CD4-positive, alpha-beta T cell treated with Interleukin-6 at 100 ng/mL for 8 hours (primary cell): Measurements from ENCODE around the gene TUG1.

Source experiments
- DNase-seq: peaks from one replicate; pipeline ENCODE4 v3.0.0-alpha.2; 2020; ENCODE audit warnings: mixed read lengths, low spot score

The TUG1 gene

GRCh38 chr22:30947816-30948454 lies 21.1 kb upstream of the TUG1 start:
- peak; percentile 38 for DNase-seq

GRCh38 chr22:30948930-30949342 lies 20.1 kb upstream of the TUG1 start:
- no peak for DNase-seq

- DNase-seq: no peak
These were observed 19.0 kb upstream of the TUG1 start for GRCh38 chr22:30949934-30950660.

GRCh38 chr22:30953206-30953605 lies 15.9 kb upstream of the TUG1 start:
- no peak for DNase-seq

- no peak for DNase-seq
These were observed 13.9 kb upstream of the TUG1 start for GRCh38 chr22:30955153-30955552.

- DNase-seq: no peak
These were observed 4.2 kb upstream of the TUG1 start for GRCh38 chr22:30964858-30965257.

GRCh38 chr22:30968015-30968923 lies 796 bp upstream of the TUG1 start, which contains the start of gene MORC2:
Gene MORC2, minus strand, starts transcription at chr22:30968774. Its CDS starts 885 bp downstream, at chr22:30967889.
- DNase-seq: no peak

- peak; percentile 23 for DNase-seq
These were observed 679 bp downstream of the TUG1 start for GRCh38 chr22:30969532-30970355.

- DNase-seq: no peak
These were observed 1.3 kb downstream of the TUG1 start for GRCh38 chr22:30970356-30970746.

- no peak for DNase-seq
These were observed 9.4 kb downstream of the TUG1 start for GRCh38 chr22:30978304-30978962.

- DNase-seq: no peak
These were observed 10.9 kb downstream of the TUG1 start for GRCh38 chr22:30979932-30980331.

- no peak for DNase-seq
These were observed 13.4 kb downstream of the TUG1 start for GRCh38 chr22:30982512-30982911.

GRCh38 chr22:30984317-30984716 lies 15.3 kb downstream of the TUG1 start:
- DNase-seq: no peak

- no peak for DNase-seq
These were observed 16.6 kb downstream of the TUG1 start for GRCh38 chr22:30985561-30986208.

- DNase-seq: no peak
These were observed 20.4 kb downstream of the TUG1 start for GRCh38 chr22:30989474-30989873.

- DNase-seq: no peak
These were observed 21.6 kb downstream of the TUG1 start for GRCh38 chr22:30990690-30991089.

- DNase-seq: no peak
These were observed 23.5 kb downstream of the TUG1 start for GRCh38 chr22:30992565-30992964.

- DNase-seq: no peak
These were observed 25.9 kb downstream of the TUG1 start for GRCh38 chr22:30994960-30995359.

- DNase-seq: no peak
These were observed 27.4 kb downstream of the TUG1 start for GRCh38 chr22:30996462-30996861.

- DNase-seq: no peak
These were observed 29.3 kb downstream of the TUG1 start for GRCh38 chr22:30998329-30998728.
